HAP-1 (cell line): ENCODE results near the gene GNAT2.

Experiments
- DNase-seq, 2 experiments: peaks; one replicate each; pipeline ENCODE4 v3.0.0-alpha.2; 2016 to 2020; ENCODE audit warnings: low spot score in 2 of 2
- H3K27me3 ChIP-seq: fragments of 250-450 bp; sonication (Bioruptor Pico); 2 replicates; pipeline ENCODE4 v1.5.1; 2020; ENCODE audit warnings: low read depth, mild to moderate bottlenecking, moderate library complexity
- H3K36me3 ChIP-seq: fragments of 250-450 bp; sonication (Bioruptor Pico); replicated peaks from 2 replicates; pipeline ENCODE4 v1.5.1; 2020; ENCODE audit warnings: mild to moderate bottlenecking
- H3K4me1 ChIP-seq: fragments of 250-450 bp; sonication (Bioruptor Pico); 2 replicates; pipeline ENCODE4 v1.5.1; 2020; ENCODE audit warnings: mild to moderate bottlenecking
- H3K4me3 ChIP-seq: fragments of 250-450 bp; sonication (Bioruptor Pico); 2 replicates; pipeline ENCODE4 v1.5.1; 2020; ENCODE audit warnings: mild to moderate bottlenecking, moderate library complexity
- H3K9me3 ChIP-seq: fragments of 250-450 bp; sonication (Bioruptor Pico); 2 replicates; pipeline ENCODE4 v1.5.1; 2020; ENCODE audit warnings: mild to moderate bottlenecking, moderate library complexity
- in situ Hi-C: fragments of 300-500 bp; cut with MboI; formaldehyde crosslinking; loops from 3 replicates; pipeline ENCODE4 v1.14.3; 2020; ENCODE audit warnings: low sequenced_read_pairs, inconsistent platforms, mixed read lengths

Gene GNAT2

DNA sequence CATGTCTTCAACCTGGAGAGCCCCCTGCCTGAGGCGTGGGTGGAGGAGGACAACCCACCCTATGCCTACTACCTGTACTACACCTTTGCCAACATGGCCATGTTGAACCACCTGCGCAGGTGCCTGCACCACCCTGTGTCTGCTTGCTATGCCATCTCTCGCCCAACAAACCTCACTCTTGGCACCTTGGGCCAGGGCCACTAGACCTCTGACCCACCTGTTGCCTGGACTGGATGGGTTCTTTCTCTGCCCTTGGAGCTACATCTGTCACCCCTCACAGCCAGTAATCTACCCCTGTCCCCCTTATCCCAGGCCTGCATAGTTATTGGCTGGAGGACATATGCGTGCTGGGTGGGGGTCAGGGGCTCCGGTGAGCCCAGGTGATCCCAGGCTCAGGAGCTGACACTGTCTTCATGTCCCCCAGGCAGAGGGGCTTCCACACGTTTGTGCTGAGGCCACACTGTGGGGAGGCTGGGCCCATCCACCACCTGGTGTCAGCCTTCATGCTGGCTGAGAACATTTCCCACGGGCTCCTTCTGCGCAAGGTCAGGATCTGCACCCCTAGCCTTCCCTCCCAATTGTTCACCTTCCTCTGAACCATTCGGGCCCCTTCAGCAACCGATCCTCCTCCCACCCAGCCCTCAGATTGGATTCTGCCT is 10.1 kb upstream of the GNAT2 start:
- H3K9me3 ChIP-seq: no peaks in the 10 kb centered on the region
- in situ Hi-C loops: loop anchor here (5.0 kb wide), 1 partner anchor 82 kb away; the partner anchor contains the start of gene GNAI3

DNA sequence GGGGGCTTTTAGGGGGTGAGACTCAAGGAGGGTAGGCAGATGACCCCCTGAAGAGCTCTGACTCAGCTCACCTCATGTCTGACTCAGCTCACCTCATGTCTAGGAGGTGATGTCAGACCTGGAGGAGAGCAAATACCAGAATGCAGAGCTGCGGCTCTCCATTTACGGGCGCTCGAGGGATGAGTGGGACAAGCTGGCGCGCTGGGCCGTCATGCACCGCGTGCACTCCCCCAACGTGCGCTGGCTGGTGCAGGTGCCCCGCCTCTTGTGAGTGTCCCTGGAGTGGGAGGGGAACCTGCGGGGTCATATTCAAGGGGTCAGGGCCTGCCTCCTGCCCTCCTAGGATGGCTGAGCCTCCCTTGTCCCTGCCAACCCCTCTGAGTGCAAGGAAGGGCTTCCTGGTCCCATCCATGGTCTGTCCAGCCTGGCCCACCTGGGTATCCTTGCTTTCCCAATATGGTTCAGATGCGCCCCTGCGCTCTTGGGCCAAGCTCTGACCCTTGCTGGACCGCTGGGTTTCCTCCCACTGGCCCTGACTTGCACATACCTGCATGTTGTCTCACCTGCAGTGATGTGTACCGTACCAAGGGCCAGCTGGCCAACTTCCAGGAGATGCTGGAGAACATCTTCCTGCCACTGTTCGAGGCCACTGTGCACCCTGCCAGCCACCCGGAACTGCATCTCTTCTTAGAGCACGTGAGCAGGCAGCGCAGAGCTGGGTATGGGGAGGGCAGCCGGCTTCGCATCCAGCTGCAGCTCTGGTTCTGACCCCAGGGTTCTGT is 9.3 kb upstream of the GNAT2 start:
- Histone ChIP-seq H3K27me3 (no peaks in the 10 kb centered on the region), H3K9me3 (no peaks in the 10 kb centered on the region), H3K36me3 (peaks cover 42% of the 10 kb centered on the region), H3K4me1 (no peaks in the 10 kb centered on the region), H3K4me3 (no peak overlapping the region)
- in situ Hi-C loops: loop anchor here (5.0 kb wide), 1 partner anchor 81 kb away; the partner anchor contains the start of gene GNAI3
- DNase-seq: peak in 1 of 2 experiments; percentile 1

More for the DNA sequence above, 10.1 kb upstream of the GNAT2 start:
- H3K36me3 ChIP-seq: peaks cover 42% of the 10 kb centered on the region
- no peaks in the 10 kb centered on the region for H3K27me3 ChIP-seq
- no peaks in the 10 kb centered on the region for H3K4me1 ChIP-seq
- no peak for DNase-seq
- H3K4me3 ChIP-seq: no peak overlapping the region

DNA sequence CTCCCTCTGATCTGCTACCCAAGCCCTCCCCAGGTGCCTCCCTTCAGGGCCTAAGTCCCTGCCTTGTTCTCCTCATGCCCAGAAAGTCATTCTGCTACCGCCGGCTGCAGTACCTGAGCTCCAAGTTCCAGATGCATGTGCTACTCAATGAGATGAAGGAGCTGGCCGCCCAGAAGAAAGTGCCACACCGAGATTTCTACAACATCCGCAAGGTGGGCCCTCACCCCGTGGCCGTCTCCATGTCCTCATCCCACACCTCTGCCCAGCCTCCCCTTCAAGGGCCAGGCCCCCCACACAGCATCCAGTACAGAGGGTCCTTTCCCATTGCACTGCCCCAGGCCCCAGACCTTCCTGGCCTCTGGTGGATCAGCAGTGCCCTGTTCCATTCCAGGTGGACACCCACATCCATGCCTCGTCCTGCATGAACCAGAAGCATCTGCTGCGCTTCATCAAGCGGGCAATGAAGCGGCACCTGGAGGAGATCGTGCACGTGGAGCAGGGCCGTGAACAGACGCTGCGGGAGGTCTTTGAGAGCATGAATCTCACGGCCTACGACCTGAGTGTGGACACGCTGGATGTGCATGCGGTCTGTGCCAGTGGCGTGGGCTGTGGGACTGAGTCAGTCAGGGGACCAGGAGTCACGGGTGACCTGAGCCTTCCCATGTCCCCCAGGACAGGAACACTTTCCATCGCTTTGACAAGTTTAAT is 8.4 kb upstream of the GNAT2 start:
- Histone ChIP-seq H3K4me3 (no peak overlapping the region), H3K4me1 (no peaks in the 10 kb centered on the region), H3K36me3 (peaks cover 42% of the 10 kb centered on the region), H3K9me3 (no peaks in the 10 kb centered on the region), H3K27me3 (no peaks in the 10 kb centered on the region)
- DNase-seq: peak in 1 of 2 experiments; percentile 1
- in situ Hi-C loops: loop anchor here (5.0 kb wide), 1 partner anchor 81 kb away; the partner anchor contains the start of gene GNAI3

DNA sequence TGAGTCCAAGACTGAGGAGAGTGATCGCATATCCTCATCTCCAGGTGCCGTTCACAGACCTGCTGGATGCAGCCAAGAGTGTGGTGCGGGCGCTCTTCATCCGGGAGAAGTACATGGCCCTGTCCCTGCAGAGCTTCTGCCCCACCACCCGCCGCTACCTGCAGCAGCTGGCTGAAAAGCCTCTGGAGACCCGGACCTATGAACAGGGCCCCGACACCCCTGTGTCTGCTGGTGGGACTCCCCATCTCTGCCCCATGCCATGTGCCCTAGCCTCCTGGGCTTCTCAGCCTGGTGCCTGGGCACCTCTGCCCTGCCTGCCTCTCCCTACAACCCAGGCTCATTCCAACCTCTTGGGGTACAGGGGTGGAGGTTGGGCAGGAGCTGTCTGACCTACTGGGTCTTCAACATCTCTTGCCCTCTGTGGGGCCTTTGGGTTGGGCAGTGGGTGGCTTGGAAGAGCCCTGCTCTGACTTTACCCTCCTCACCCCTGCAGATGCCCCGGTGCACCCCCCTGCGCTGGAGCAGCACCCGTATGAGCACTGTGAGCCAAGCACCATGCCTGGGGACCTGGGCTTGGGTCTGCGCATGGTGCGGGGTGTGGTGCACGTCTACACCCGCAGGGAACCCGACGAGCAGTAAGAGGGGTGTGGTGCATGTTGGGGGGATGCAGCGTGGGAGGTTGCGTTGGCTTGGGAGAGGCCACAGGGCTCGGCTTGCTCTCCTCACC is 7.4 kb upstream of the GNAT2 start:
- peak in 1 of 2 experiments; percentile 1 for DNase-seq
- in situ Hi-C loops: loop anchor here (5.0 kb wide), 1 partner anchor 80 kb away; the partner anchor contains the start of gene GNAI3
- no peaks in the 10 kb centered on the region for H3K9me3 ChIP-seq
- H3K27me3 ChIP-seq: no peaks in the 10 kb centered on the region
- no peaks in the 10 kb centered on the region for H3K4me1 ChIP-seq
- no peak overlapping the region for H3K4me3 ChIP-seq
- H3K36me3 ChIP-seq: peaks cover 42% of the 10 kb centered on the region

DNA sequence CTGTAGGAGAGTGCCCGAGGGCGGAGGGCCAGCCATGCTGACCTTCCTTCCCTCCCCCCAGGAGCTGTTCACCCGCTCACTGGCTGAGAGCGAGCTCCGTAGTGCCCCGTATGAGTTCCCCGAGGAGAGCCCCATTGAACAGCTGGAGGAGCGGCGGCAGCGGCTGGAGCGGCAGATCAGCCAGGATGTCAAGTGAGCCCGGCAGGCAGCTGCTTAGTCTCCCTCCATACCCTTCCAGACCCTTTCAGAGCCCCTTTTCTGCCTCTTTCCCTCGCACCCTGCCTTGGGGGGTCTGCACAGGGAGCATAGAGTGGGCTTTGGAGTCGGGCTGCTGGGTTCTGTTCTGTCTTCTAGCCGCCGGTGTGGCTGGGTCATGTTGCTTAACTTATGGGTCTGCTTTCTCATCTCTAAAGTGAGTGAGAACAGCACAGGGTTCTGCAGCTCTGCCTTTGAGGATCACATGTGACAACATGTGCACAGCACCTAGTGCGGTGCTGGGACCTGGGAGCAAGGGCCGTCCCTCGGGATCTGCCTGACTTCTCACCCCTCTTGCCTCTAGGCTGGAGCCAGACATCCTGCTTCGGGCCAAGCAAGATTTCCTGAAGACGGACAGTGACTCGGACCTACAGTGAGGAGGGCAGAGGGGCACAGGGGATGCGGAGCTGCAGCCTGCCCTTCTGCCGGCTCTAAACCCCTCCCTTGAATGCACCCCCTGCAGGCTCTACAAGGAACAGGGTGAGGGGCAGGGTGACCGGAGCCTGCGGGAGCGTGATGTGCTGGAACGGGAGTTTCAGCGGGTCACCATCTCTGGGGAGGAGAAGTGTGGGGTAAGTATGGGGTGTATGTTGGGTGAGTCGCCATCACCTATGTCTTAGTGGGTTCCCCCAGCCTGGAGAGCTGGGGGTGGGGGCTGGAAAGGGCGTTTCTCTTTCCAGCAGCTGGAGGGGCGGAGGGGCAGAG is 6.5 kb upstream of the GNAT2 start:
- in situ Hi-C loops: loop anchor here (5.0 kb wide), 1 partner anchor 79 kb away; the partner anchor contains the start of gene GNAI3
- H3K4me3 ChIP-seq: no peak overlapping the region
- peaks cover 34% of the 10 kb centered on the region for H3K36me3 ChIP-seq
- peak in 1 of 2 experiments; percentile 1 for DNase-seq
- H3K27me3 ChIP-seq: no peaks in the 10 kb centered on the region
- no peaks in the 10 kb centered on the region for H3K4me1 ChIP-seq
- H3K9me3 ChIP-seq: no peaks in the 10 kb centered on the region

DNA sequence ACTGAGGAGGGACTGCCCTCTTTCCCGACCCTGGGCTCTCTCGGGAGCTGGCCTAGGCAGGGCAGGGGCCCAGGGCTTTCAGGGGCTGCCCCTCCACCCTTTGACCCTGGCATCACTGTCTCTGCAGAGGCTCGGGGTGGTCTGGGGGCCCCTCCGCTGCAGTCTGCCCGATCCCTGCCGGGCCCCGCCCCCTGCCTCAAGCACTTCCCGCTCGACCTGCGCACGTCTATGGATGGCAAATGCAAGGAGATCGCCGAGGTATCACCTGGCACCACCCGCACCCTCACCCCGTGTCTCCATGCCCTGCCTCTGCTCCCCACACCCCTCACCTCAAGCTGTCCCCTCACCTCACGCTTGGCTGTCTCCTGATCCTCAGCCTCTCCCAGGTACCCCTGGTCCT is 5.8 kb upstream of the GNAT2 start:
- in situ Hi-C loops: loop anchor here (5.0 kb wide), 1 partner anchor 78 kb away; the partner anchor contains the start of gene GNAI3
- no peaks in the 10 kb centered on the region for H3K9me3 ChIP-seq
- no peak for DNase-seq
- H3K4me1 ChIP-seq: no peaks in the 10 kb centered on the region
- H3K27me3 ChIP-seq: no peaks in the 10 kb centered on the region
- H3K36me3 ChIP-seq: peaks cover 30% of the 10 kb centered on the region
- H3K4me3 ChIP-seq: no peak overlapping the region

- Histone ChIP-seq H3K27me3 (no peaks in the 10 kb centered on the region), H3K36me3 (peaks cover 23% of the 10 kb centered on the region), H3K4me1 (peaks cover under 1% of the 10 kb centered on the region), H3K9me3 (no peaks in the 10 kb centered on the region), H3K4me3 (no peak overlapping the region)
- in situ Hi-C loops: loop anchor here (5.0 kb wide), 1 partner anchor 77 kb away; the partner anchor contains the start of gene GNAI3
- no peak for DNase-seq
Observed at GRCh38 chr1:109624201-109625010, 5.0 kb upstream of the GNAT2 start.

DNA sequence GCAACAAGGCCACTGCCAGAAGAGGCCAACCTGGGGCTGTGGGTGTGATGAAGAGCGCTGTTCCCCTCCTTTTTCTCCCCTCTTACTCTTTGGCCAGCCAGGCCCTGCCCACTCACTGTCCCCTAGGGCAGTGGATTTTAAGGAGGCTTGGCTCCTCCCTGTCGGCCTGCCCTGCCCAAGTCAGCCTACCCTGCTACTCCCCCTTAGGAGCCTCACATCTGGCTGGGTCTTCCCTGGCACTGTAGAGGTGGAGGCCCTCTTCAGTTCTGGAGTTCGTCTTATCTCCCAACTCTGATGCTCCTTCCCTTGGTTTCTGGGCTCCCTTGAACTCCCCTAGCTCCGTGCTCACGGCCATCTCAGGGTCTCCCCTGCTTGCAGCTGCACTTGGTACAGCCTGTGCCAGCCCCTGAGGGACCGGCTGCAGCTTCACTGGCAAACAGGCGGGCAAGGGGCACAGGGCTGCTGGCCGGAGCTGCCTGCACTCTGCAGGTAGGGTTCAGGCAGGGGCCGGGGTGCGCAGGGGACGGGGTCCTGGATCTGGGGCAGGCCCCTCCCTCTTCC is 4.3 kb upstream of the GNAT2 start:
- DNase-seq: no peak
- in situ Hi-C loops: no loop called here
- no peaks in the 10 kb centered on the region for H3K27me3 ChIP-seq
- no peaks in the 10 kb centered on the region for H3K9me3 ChIP-seq
- H3K4me1 ChIP-seq: peaks cover 8% of the 10 kb centered on the region
- H3K4me3 ChIP-seq: no peak overlapping the region
- H3K36me3 ChIP-seq: peaks cover 17% of the 10 kb centered on the region

DNA sequence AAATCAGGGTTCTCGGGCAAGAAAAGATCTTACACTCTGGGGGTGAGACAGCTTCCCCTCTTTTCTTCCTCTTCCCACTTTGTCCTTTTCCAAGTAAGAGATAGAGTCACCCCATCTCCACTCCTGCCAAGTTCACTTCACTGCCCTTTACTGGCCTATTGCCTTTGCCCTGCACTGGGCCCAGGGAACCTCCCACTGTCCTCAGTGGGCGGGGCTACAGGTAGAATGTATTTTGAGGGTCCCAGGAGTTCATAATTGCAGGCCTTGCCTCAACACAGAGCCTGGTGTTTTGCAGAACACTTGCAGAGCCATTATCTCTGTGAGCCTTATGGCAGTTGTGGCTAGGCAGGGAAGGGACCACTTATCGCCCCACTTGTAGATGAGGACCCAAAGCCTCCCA is 3.5 kb upstream of the GNAT2 start:
- no peaks in the 10 kb centered on the region for H3K27me3 ChIP-seq
- H3K4me3 ChIP-seq: no peak overlapping the region
- DNase-seq: no peak
- peaks cover 10% of the 10 kb centered on the region for H3K36me3 ChIP-seq
- in situ Hi-C loops: no loop called here
- H3K4me1 ChIP-seq: peaks cover 10% of the 10 kb centered on the region
- H3K9me3 ChIP-seq: no peaks in the 10 kb centered on the region

GRCh38 chr1:109622137-109622892 is 2.9 kb upstream of the GNAT2 start:
- peak in 1 of 2 experiments; percentile 0 for DNase-seq
- H3K4me3 ChIP-seq: no peak overlapping the region
- H3K27me3 ChIP-seq: no peaks in the 10 kb centered on the region
- in situ Hi-C loops: no loop called here
- H3K36me3 ChIP-seq: peaks cover 6% of the 10 kb centered on the region
- no peaks in the 10 kb centered on the region for H3K9me3 ChIP-seq
- H3K4me1 ChIP-seq: peaks cover 10% of the 10 kb centered on the region
